ENCODE results near the gene CRB2.

CRB2 gene

GRCh38 chr9:123361731-123362510 lies 5.9 kb downstream of the CRB2 start:
- no peak for DNase-seq (ENCODE audit: low read depth in 2 of 3, low spot score in 2 of 3)

GRCh38 chr9:123362856-123363255 lies 6.9 kb downstream of the CRB2 start:
- DNase-seq (ENCODE audit: low read depth in 2 of 3, low spot score in 2 of 3) = no peak

GRCh38 chr9:123364241-123364824 lies 8.3 kb downstream of the CRB2 start:
- no peak for DNase-seq (ENCODE audit: low read depth in 2 of 3, low spot score in 2 of 3)

- no peak for DNase-seq (ENCODE audit: low read depth in 2 of 3, low spot score in 2 of 3)
Observed at GRCh38 chr9:123365287-123365880, 9.4 kb downstream of the CRB2 start.

GRCh38 chr9:123365881-123366528 lies 10.0 kb downstream of the CRB2 start:
- no peak for DNase-seq (ENCODE audit: low read depth in 2 of 3, low spot score in 2 of 3)

GRCh38 chr9:123368023-123368422 lies 12.0 kb downstream of the CRB2 start:
- no peak for DNase-seq (ENCODE audit: low read depth in 2 of 3, low spot score in 2 of 3)

GRCh38 chr9:123368536-123369153 lies 12.6 kb downstream of the CRB2 start:
- DNase-seq (ENCODE audit: low read depth in 2 of 3, low spot score in 2 of 3) = no peak

- no peak for DNase-seq (ENCODE audit: low read depth in 2 of 3, low spot score in 2 of 3)
Observed at GRCh38 chr9:123369296-123369695, 13.3 kb downstream of the CRB2 start.

- DNase-seq (ENCODE audit: low read depth in 2 of 3, low spot score in 2 of 3) = no peak
Observed at GRCh38 chr9:123370108-123370507, 14.1 kb downstream of the CRB2 start.

- no peak for DNase-seq (ENCODE audit: low read depth in 2 of 3, low spot score in 2 of 3)
Observed at GRCh38 chr9:123370526-123371227, 14.7 kb downstream of the CRB2 start.

GRCh38 chr9:123371228-123371584 lies 15.2 kb downstream of the CRB2 start:
- DNase-seq (ENCODE audit: low read depth in 2 of 3, low spot score in 2 of 3) = no peak

GRCh38 chr9:123371805-123372590 lies 16.0 kb downstream of the CRB2 start:
- no peak for DNase-seq (ENCODE audit: low read depth in 2 of 3, low spot score in 2 of 3)

GRCh38 chr9:123372766-123373446 lies 16.9 kb downstream of the CRB2 start:
- DNase-seq (ENCODE audit: low read depth in 2 of 3, low spot score in 2 of 3) = no peak

- DNase-seq (ENCODE audit: low read depth in 2 of 3, low spot score in 2 of 3) = no peak
Observed at GRCh38 chr9:123373447-123373923, 17.5 kb downstream of the CRB2 start.

GRCh38 chr9:123373946-123374345 lies 17.9 kb downstream of the CRB2 start:
- no peak for DNase-seq (ENCODE audit: low read depth in 2 of 3, low spot score in 2 of 3)

- no peak for DNase-seq (ENCODE audit: low read depth in 2 of 3, low spot score in 2 of 3)
Observed at GRCh38 chr9:123375469-123376132, 19.6 kb downstream of the CRB2 start.

- DNase-seq (ENCODE audit: low read depth in 2 of 3, low spot score in 2 of 3) = no peak
Observed at GRCh38 chr9:123376218-123377071, 20.4 kb downstream of the CRB2 start.

All from activated CD8-positive, alpha-beta memory T cell treated with anti-CD3 and anti-CD28 coated beads for 48 hours (primary cell).